GM12872 (cell line): ENCODE results near the gene FKRP.

Experiments
- TF ChIP-seq, protein P1 (sequence below): IDR thresholded peaks from 3 replicates; pipeline ENCODE4 v1.5.1; 2011; ENCODE audit warnings: low read depth, mild to moderate bottlenecking, low read length, moderate library complexity; ENCODE audit not compliant: insufficient read depth

FKRP gene, protein sequence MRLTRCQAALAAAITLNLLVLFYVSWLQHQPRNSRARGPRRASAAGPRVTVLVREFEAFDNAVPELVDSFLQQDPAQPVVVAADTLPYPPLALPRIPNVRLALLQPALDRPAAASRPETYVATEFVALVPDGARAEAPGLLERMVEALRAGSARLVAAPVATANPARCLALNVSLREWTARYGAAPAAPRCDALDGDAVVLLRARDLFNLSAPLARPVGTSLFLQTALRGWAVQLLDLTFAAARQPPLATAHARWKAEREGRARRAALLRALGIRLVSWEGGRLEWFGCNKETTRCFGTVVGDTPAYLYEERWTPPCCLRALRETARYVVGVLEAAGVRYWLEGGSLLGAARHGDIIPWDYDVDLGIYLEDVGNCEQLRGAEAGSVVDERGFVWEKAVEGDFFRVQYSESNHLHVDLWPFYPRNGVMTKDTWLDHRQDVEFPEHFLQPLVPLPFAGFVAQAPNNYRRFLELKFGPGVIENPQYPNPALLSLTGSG

DNA sequence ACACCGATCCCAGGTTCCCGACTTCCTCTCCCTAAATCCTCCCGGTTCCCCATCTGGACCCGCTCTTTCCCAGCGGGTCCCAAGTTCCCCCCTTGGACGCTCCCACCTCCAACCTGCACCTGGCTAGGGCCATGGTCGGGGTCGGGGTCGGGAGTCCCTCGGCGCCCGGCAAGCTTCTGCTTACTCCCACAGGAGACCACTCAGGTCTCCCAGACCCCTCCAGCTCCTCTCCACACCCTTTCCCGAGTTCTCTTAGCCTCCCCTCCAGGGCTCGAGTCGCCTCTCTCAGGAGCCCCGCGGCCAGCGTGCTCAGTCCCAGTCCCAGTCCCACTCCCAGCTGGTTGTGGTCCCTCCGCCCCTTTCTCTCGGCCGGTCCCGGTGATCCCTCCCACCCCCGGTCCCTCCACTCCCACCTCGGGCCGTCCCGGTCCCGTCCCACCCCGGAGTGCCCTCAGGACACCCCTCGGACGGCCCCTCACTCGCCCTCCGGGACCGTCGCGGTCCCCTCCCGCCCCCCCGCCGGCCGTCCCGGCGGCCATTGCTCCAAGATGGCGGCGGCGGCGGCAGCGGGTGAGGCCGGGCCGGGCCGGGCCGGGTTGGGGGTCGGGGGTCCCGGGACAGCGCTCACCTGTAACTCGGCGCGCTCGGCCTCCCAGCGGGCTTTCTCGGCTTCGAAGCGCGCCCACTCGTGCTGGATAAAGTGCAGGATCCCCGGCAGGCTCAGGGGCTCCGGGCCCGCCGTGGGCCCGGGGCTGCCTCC is at the start of gene FKRP:
Gene FKRP (plus strand): TSS at position 537 of the 760 bp plus-strand sequence. CDS start 9,394 bp downstream, outside the sequence.
- TF ChIP-seq, protein P1, sequence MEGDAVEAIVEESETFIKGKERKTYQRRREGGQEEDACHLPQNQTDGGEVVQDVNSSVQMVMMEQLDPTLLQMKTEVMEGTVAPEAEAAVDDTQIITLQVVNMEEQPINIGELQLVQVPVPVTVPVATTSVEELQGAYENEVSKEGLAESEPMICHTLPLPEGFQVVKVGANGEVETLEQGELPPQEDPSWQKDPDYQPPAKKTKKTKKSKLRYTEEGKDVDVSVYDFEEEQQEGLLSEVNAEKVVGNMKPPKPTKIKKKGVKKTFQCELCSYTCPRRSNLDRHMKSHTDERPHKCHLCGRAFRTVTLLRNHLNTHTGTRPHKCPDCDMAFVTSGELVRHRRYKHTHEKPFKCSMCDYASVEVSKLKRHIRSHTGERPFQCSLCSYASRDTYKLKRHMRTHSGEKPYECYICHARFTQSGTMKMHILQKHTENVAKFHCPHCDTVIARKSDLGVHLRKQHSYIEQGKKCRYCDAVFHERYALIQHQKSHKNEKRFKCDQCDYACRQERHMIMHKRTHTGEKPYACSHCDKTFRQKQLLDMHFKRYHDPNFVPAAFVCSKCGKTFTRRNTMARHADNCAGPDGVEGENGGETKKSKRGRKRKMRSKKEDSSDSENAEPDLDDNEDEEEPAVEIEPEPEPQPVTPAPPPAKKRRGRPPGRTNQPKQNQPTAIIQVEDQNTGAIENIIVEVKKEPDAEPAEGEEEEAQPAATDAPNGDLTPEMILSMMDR = no peak

DNA sequence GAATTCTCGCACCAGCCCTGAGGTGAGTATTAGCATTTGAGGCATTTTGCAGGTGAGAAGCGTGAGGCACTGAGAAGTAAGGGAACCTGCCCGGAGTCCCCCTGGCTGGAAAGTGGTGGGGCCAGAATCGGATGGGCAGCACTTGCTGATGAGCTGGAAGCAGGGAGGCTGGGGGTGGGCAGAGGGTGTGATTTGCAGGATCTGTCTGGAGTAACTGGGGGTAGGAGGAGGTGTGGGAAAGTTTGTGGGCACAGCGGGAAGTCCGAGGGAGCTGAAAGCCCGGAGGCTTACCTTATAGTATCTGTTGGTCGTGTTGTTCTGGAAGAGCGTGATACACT is 49.0 kb upstream of the FKRP start:
- TF ChIP-seq, protein P1 = no peak

DNA sequence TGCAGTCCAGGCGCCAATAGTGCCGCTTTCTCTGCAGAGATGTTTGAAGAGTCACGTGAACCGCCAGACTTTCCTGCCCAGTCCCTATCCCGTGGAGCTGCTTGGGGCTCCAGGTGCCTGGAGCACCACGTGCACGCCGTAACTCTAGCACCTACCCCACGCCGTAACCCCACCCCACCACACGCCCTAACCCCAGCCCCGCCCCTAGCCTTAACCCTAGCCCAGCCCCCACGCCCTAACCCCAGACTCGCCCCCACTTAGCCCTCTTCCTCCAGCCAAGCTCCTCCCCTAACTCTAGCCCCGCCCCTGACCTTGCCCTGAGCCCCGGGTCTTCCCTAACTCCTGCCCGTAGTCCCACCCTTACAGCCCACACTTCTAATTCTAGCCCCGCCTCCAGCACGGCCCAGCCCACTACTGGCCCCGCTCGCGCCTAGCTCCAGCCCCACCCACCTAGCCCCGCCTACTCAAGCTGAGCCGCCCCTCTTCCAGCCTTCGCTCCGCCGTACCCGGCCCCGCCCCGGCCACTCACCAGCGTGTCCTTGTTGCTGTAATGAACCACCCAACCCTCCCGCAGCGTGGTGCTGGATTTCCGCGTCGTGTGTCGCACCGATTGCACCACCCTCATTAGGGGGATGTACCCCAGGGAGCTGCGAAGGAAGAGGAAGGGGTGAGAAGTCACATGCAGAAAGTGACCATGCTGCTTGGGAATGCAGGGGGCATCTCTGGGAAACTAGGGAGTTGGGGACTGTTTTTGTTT is 48.5 kb upstream of the FKRP start:
- TF ChIP-seq, protein P1 = no peak

DNA sequence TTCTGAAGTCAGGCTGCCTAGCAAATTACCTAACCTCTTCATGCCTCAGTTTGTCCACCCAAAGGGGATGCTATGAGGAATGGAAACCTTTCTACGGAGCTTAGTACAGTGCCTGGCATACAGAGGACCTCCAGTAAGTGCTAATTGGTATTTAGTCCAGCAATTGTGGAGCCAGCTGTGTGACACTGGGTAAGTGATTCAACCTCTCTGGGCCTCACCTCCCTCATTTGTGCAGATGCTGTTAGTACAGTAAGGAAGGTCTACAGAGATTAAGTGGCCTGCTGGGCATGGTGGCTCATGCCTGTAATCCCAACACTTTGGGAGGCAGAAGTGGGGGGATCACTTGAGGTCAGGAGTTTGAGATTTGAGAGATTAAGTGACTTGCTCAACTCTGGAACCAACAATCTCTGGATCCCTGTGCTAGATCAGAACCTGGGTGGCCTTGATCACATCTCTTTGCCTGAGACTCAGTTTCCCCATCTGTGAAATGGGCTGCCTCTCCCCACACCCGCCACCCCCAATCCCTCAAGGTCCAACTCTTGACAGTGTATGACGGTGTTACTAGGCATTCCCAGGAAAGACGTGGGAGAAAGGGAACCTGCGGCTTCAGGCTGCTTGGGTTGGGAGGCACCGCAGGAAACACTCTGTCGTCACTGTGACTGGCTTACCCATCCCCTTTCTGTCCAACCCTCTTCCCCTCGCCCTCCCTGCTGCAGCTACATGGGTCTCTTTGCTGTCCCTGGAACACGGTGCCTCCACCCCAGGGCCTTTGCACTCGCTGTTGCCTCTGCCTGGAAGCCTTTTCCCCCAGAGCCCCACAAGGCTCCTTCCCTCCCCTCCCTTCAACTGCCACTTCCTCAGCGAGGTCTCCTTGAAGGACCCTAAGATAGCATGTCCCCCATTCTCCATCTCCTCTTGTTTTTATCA is 47.2 kb upstream of the FKRP start:
- TF ChIP-seq, protein P1 = no peak

DNA sequence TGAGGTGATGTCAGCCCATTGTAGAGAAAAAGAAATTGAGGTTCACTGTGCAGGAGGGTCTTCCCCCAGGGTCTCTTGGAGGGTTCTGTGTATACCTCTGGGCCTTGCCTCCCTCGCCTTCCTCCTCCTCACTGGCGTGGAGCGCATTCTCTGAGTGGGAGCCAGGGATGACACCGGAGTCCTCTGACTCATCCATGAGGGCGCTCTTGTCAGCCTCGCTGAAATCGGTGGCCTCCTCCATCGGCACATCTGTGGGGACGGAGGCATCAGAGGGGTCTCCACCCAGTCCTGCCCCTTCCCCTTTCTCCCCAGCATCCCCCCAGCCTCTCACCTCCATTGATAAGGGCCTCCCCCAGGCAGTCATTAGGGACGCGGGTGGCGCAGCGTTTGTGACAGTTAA is 45.2 kb upstream of the FKRP start:
- TF ChIP-seq, protein P1 = no peak

DNA sequence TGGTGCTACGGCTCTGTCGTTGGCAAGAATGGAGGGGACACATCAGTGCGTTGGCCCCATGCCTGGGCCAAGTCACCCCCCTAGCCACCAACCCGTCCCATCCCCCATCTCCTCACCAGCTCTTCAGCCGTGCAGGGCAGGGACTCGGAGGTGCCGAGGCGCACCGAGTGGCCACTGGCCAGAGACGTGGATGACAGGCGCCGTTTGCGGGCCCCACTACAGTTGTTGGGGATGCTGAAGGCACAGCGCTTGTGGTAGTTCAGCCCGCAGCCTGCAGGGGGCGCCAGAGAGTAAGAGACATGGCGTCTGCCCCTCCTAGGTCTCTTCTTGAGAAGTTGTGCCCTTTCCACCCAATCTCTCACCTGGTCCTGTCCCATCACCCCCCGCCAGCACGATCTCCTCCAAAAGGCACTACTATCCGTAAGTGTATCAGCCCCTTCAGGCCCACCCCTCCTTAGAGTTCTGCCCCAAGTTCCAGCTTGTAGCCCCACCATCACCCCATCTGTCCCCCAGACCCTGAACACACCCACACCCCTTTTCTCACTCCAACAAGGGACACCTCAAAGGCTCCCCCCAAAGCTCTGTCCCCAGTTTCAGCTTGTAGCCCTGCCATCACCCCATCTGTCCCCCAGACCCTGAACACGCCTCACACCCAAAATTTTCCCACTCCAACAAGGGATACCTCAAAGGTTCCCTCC is 41.3 kb upstream of the FKRP start:
- TF ChIP-seq, protein P1 = peak; percentile 99
